Calu3 (cell line): ENCODE data around the gene PARD6B. TPM values are rescaled to one million over a fixed set of nuclear protein-coding genes. Genes with fewer than 3 reads are reported as not detected.

Experiments used
- BruUV-seq: library from RNA; stranded (reverse); fragments of 400-500 nt; replicated peaks from 2 replicates; lab custom pipeline; 2021; lab: Mats Ljungman, UMichigan
- CTCF ChIA-PET: fragments of 300-600 bp; sonication (Branson Sonifier 250); formaldehyde crosslinking; loops from one replicate; lab custom pipeline; 2022; ENCODE audit warnings: antibody characterized with exemption; lab: Charles Lee
- DNase-seq: peaks from one replicate; pipeline ENCODE4 v3.0.0; 2022
- H3K27ac Mint-ChIP-seq: one replicate; pipeline ENCODE4 v1.8.0; 2022; ENCODE audit warnings: mixed read lengths; ENCODE audit not compliant: unreplicated experiment
- H3K27me3 Mint-ChIP-seq: one replicate; pipeline ENCODE4 v1.8.0; 2022; ENCODE audit warnings: mixed read lengths; ENCODE audit not compliant: unreplicated experiment
- H3K36me3 Mint-ChIP-seq: one replicate; pipeline ENCODE4 v1.8.0; 2022; ENCODE audit warnings: mild to moderate bottlenecking, moderate library complexity, mixed read lengths; ENCODE audit not compliant: insufficient read depth, unreplicated experiment
- H3K4me1 Mint-ChIP-seq: one replicate; pipeline ENCODE4 v1.8.0; 2022; ENCODE audit warnings: mild to moderate bottlenecking, low read depth, mixed read lengths; ENCODE audit not compliant: unreplicated experiment
- H3K4me3 Mint-ChIP-seq: one replicate; pipeline ENCODE4 v1.8.0; 2022; ENCODE audit warnings: mild to moderate bottlenecking, low read depth, moderate library complexity, mixed read lengths; ENCODE audit not compliant: unreplicated experiment
- H3K9me3 Mint-ChIP-seq: one replicate; pipeline ENCODE4 v1.8.0; 2022; ENCODE audit warnings: low read depth, mixed read lengths; ENCODE audit not compliant: unreplicated experiment
- CTCF ChIP-seq: fragments of 200-600 bp; IDR thresholded peaks from one replicate; pipeline ENCODE4 v1.8.0; 2022; ENCODE audit warnings: antibody characterized with exemption; ENCODE audit not compliant: unreplicated experiment
- intact Hi-C: fragments of 100-400 bp; cut with micrococcal nuclease; formaldehyde crosslinking; loops from one replicate; pipeline ENCODE4 v1.10.0; 2022; ENCODE audit not compliant: unreplicated experiment
- total RNA-seq: library from RNA; stranded (reverse); gene quantifications from 2 replicates; pipeline ENCODE4 v1.2.3, GENCODE V29; 2022

Gene PARD6B
- total RNA-seq, 1 experiment from 2014 or later = 114 TPM

DNA sequence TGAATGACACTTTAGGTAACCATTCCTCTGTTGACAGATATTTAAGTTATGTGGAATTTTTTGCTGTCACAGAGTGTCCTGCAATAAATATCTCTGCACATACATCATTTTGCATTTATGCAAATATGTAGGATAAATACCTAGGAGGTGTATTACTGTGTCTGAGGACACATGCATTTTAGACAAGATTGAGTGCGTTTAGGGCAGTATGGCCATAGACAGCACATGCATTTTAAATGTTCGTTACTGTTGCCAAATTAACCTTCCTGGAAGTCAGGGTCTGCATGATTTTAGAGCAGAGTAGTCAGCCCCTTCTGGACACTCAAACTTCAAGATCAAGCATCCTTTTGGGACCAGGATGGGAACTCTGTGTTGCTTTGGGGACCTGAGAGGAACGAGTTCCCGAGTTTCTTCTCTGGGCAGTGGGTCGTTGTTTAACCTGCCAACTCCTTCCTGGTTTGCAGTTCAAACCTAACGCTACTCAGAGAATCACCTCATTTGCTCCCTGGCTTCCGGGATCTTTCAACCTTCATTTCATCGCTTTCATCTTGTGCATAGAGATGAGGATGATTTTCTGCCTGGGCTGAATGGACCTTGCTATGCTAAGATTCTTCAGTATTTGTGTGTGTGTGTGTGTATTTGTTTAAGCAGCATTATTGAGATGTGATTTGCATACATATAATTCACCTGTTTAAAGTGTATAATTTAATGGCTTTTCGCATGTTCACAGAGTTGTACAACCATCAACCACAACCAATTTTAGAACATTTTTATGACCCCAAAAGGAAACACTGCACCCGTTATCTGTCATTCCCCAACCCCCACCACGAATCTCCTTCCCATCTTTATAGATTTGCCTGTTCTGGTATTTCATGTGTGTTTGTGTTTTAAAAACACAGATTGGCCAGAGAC is 73.3 kb downstream of the PARD6B start:
- BruUV-seq = no TSS peak
- Mint-ChIP-seq H3K27ac (no peak overlapping the region), H3K9me3 (no peaks in the 10 kb centered on the region), H3K36me3 (no peaks in the 10 kb centered on the region), H3K27me3 (no peaks in the 10 kb centered on the region), H3K4me3 (no peak overlapping the region), H3K4me1 (no peaks in the 10 kb centered on the region)
- no peak for TF ChIP-seq CTCF
- intact Hi-C loops = no loop called here
- DNase-seq = no peak
- CTCF ChIA-PET = interaction anchor here (0.5 to 1.0 kb wide), 2 partner anchors 19 to 31 kb away, joined by 3 to 4 read pairs; no protein-coding TSS in a partner anchor

- no peak for TF ChIP-seq CTCF
- no peak overlapping the region for H3K27ac Mint-ChIP-seq
- H3K9me3 Mint-ChIP-seq = no peaks in the 10 kb centered on the region
- no peaks in the 10 kb centered on the region for H3K27me3 Mint-ChIP-seq
- intact Hi-C loops = no loop called here
- H3K36me3 Mint-ChIP-seq = no peaks in the 10 kb centered on the region
- no peak for DNase-seq
- no peak overlapping the region for H3K4me3 Mint-ChIP-seq
- H3K4me1 Mint-ChIP-seq = no peaks in the 10 kb centered on the region
- no TSS peak for BruUV-seq
- CTCF ChIA-PET = interaction anchor here (0.5 kb wide), 1 partner anchor 32 kb away, joined by 4 read pairs; no protein-coding TSS in a partner anchor
Observed at GRCh38 chr20:50805349-50805684, 73.9 kb downstream of the PARD6B start.

- no peak for TF ChIP-seq CTCF
Observed at GRCh38 chr20:50806126-50806768, 74.9 kb downstream of the PARD6B start.

More at GRCh38 chr20:50806126-50806768, 74.9 kb downstream of the PARD6B start:
- no peaks in the 10 kb centered on the region for H3K27me3 Mint-ChIP-seq
- H3K36me3 Mint-ChIP-seq = no peaks in the 10 kb centered on the region
- H3K4me1 Mint-ChIP-seq = no peaks in the 10 kb centered on the region
- BruUV-seq = no TSS peak
- CTCF ChIA-PET = no interaction called here
- H3K4me3 Mint-ChIP-seq = no peak overlapping the region
- DNase-seq = no peak
- H3K9me3 Mint-ChIP-seq = no peaks in the 10 kb centered on the region
- no peak overlapping the region for H3K27ac Mint-ChIP-seq
- intact Hi-C loops = no loop called here

Other genes starting within 250 kb of the PARD6B start
- gene PTPN1, start 221.2 kb upstream of the PARD6B start, total RNA-seq = 58.5 and 67.5 TPM in 2 replicates
- gene RIPOR3, start 40.0 kb upstream of the PARD6B start, total RNA-seq = 2.8 and 4.0 TPM in 2 replicates
- gene BCAS4, start 63.5 kb downstream of the PARD6B start, total RNA-seq = 11.3 and 13.5 TPM in 2 replicates
- gene ADNP, start 199.9 kb downstream of the PARD6B start, total RNA-seq = 91.8 and 103 TPM in 2 replicates
- 87.3 and 89.1 TPM in 2 replicates for gene DPM1, start 227.0 kb downstream of the PARD6B start, total RNA-seq
- 13.2 and 15.4 TPM in 2 replicates for gene MOCS3, start 227.2 kb downstream of the PARD6B start, total RNA-seq